OCI-M2 (cell line): ENCODE results near the gene CXCR4.
"Not testable (repeated sequence)": the region's sequence is repeated elsewhere in the genome, so short reads cannot be mapped to it uniquely, and the experiment has no call there.

Experiments used
- DNase-seq: peaks from one replicate; lab custom pipeline; 2025; ENCODE audit not compliant: unreplicated experiment; lab: John Stamatoyannopoulos, UW

Gene CXCR4

GRCh38 chr2:136077107-136077506 is 40.8 kb downstream of the CXCR4 start:
- no peak for DNase-seq

- DNase-seq: no peak
These were observed 42.5 kb downstream of the CXCR4 start for GRCh38 chr2:136075476-136075875.

DNA sequence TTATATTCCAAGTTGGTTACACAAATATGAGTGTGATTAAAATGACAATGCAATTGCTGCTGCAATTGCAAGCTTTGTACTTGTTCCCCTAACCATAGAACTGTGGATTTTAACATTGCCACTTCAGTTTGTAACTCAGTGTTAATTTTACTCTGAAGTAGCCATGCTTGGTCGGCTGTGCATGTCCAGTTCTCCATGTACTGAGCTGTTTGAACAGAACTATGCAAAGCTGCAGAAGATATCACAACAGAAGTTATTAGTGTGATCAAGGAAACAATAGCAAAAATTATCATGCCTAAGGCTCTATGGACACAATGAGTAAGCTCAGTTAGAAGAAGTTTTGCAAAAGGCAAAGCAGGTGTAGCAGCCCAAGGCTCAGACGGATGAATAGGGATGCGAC is 45.3 kb downstream of the CXCR4 start:
- DNase-seq: no peak

DNA sequence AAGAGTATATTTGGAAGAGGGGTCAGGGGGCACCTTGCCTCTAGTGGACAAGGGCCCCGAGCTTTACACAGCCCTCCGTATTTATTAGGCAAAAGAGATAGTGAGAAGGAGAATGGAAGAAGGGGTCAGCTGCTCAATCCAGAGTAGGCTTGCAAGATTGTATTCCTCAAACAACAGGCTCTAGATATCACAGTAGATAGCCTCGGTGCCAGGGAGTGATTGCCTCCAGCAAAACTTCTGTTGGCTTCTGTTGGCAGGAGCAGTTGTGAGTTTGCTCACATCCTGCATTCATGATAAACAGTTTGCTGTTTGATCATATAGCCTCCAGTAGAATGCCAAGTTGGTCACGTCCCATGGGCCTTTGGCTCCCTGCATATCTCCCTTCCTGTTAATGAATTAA is 46.1 kb downstream of the CXCR4 start:
- not testable (repeated sequence) for DNase-seq

DNA sequence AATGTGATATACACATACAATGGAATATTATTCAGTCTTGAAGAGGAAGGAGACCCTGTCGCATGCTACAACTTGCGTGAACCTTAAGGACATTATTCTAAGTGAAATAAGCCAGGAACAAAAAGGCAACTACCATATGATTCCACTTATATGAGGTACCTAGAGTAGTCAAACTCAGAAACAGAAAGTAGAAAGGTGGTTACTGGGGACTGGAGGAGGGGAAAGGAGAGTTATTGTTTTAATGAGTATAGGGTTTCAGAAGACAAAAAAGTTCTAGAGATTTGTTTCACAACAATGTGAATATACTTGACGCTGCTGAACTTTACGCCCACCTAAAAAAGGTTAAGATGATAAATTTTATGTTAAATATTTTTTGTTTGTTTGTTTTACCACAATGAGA is 47.0 kb downstream of the CXCR4 start:
- DNase-seq: no peak

GRCh38 chr2:136069773-136070172 is 48.2 kb downstream of the CXCR4 start:
- no peak for DNase-seq

DNA sequence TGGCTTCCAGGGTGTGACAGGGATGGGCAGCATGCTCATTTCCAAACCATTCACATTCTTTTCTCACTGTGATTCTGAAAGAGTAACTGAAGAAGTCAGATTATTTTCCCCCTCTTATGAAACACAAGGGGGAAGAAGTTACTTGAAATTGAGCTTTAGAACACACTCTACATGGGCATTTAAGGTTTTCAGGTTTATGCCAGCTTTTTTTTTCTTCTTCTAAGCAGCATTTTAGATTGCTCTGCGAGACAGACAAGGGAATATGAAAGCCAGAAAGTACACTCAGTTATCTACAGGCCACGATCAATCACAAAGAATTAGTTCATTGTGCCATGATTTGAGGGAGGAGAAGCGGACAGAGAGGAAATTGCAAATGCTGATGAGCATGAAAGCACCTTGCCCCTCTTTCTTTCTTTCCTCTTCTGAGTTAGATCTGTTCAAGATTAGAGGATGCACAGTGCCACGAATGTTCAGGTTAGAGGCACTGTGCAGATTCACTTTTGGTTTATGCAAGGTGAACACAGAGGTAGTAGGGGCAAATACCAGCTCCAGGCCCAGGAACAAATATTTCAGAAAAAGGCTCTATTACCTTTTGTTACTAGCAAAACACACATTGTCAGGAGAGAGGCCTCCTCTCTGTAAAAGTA is 49.2 kb downstream of the CXCR4 start:
- DNase-seq: no peak

DNA sequence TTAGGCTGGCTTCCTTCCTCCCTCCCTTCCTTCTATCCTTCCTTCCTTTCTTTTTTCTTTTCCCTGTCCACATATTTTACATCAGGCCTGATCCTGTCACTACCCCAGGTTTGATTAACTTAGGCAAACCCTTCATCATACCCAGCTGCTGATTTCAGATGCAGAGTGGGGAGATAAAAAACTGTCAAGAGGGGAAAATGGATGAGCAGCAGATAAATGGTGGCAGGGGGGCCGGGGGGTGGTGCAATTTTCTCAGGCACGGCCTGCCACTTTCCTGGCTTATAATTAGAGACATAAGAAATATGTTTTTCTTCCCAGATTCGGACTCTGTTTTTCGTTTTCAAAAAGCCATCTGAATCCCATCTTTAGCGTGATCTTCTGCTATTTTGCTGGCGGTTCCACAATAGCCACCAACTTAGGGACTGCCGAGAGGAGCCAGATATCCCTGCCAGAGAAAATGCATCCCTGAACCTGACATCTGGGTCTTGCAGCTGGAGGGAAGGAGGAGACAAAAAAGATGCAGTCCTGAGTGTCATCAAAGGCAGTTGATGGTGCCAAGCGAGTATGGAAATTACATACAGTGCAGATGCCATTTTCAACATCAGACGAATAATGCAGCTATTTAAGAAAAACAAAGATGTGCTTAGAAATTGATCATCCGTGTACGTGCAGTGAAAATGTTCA is 49.9 kb downstream of the CXCR4 start:
- no peak for DNase-seq

GRCh38 chr2:136067459-136067858 is 50.5 kb downstream of the CXCR4 start:
- no peak for DNase-seq

DNA sequence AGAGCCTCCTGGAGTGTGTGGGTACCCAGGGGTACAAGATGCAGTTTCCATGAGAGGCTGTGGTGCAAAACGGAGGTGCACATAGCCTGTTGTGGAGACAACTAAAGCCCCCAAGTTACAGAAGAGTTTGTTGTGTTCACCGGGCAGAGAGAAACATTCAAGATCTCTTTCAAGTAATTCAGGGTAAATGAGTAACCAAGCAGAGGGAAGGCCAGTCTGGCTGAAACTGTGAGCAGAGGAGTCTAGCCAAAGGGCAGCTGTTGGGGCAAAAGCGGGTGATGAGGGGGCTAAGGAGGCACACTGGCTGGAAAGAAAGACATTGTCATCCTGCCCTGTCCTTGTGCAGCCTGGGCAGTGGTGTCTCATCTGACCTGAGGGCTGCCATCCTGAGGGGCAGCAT is 52.0 kb downstream of the CXCR4 start:
- DNase-seq: no peak

DNA sequence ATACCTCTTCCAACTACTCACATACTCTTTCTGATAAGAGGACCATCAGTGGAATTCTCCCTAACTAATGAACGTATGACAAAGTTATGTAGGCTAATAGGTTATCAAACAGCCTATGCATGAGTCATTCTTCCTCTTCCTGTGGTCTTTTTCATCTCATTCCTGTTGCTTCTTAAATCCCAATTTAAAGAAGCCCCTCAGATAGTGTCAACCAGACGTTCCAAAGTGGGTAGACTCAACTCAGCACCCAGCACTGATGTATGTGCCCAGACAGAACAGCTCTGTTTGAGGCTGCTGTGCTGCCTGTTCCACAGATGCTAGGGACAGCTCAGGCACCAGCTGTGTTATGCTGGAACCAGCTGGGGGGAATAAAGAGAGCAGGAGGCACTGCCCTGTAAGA is 52.6 kb downstream of the CXCR4 start:
- no peak for DNase-seq
